WTC11 (cell line): ENCODE results near the gene ITGA8. TPM values are rescaled to one million over a fixed set of nuclear protein-coding genes. Genes with fewer than 3 reads are reported as not detected.

Source experiments
- ATAC-seq: fragments of 200-7000 bp; cut with Tn5 transposase; 2 replicates; pipeline ENCODE4 v1.10.0; 2021; ENCODE audit warnings: mild to moderate bottlenecking, moderate library complexity
- CTCF ChIA-PET: fragments of 300-600 bp; sonication (Branson Sonifier 250); formaldehyde crosslinking; loops from one replicate; lab custom pipeline; 2021; ENCODE audit warnings: antibody characterized with exemption; lab: Charles Lee
- POLR2A ChIA-PET: fragments of 350-600 bp; sonication (Branson Sonifier 250); formaldehyde crosslinking; loops from one replicate; lab custom pipeline; 2021; ENCODE audit warnings: antibody characterized with exemption; lab: Charles Lee
- DNase-seq: peaks from one replicate; pipeline ENCODE4 v3.0.0; 2021; ENCODE audit warnings: low spot score
- H3K27ac Mint-ChIP-seq: 2 replicates; pipeline ENCODE4 v1.8.0; 2021; ENCODE audit warnings: mixed read lengths
- H3K27me3 Mint-ChIP-seq: 2 replicates; pipeline ENCODE4 v1.8.0; 2021; ENCODE audit warnings: low read depth, mild to moderate bottlenecking, moderate library complexity, mixed read lengths
- H3K36me3 Mint-ChIP-seq: 2 replicates; pipeline ENCODE4 v1.8.0; 2021; ENCODE audit warnings: mixed read lengths
- H3K4me1 Mint-ChIP-seq: 2 replicates; pipeline ENCODE4 v1.8.0; 2022; ENCODE audit warnings: mixed read lengths
- H3K4me3 Mint-ChIP-seq: 2 replicates; pipeline ENCODE4 v1.8.0; 2021; ENCODE audit warnings: mild to moderate bottlenecking, moderate library complexity, mixed read lengths
- H3K9me3 Mint-ChIP-seq: 2 replicates; pipeline ENCODE4 v1.8.0; 2021; ENCODE audit warnings: mixed read lengths
- AFF4 ChIP-seq: sonication (generic); formaldehyde crosslinking; IDR thresholded peaks from 2 replicates; pipeline ENCODE4 v1.8.1; 2023; ENCODE audit warnings: mild to moderate bottlenecking, missing genetic modification reagents, borderline replicate concordance
- ATF6 ChIP-seq: sonication (generic); formaldehyde crosslinking; IDR thresholded peaks from 2 replicates; pipeline ENCODE4 v1.8.1; 2023; ENCODE audit warnings: mild to moderate bottlenecking, missing genetic modification reagents
- E2F4 ChIP-seq: sonication (generic); formaldehyde crosslinking; IDR thresholded peaks from 2 replicates; pipeline ENCODE4 v1.8.1; 2022; ENCODE audit warnings: low read depth, mild to moderate bottlenecking, moderate library complexity, missing genetic modification reagents, borderline replicate concordance
- FOXJ3 ChIP-seq: sonication (generic); formaldehyde crosslinking; IDR thresholded peaks from 2 replicates; pipeline ENCODE4 v1.9.0; 2021; ENCODE audit warnings: missing genetic modification reagents, mild to moderate bottlenecking, borderline replicate concordance
- GRHL2 ChIP-seq: fragments of 250-450 bp; sonication (Bioruptor Pico); IDR thresholded peaks from 2 replicates; pipeline ENCODE4 v1.8.0; 2022; ENCODE audit warnings: mild to moderate bottlenecking, moderate library complexity; ENCODE audit not compliant: insufficient replicate concordance, severe bottlenecking
- JUN ChIP-seq: sonication (generic); formaldehyde crosslinking; IDR thresholded peaks from 2 replicates; pipeline ENCODE4 v1.8.0; 2023; ENCODE audit warnings: mild to moderate bottlenecking, missing genetic modification reagents
- MXD4 ChIP-seq: fragments of 250-450 bp; sonication (Bioruptor Pico); IDR thresholded peaks from 2 replicates; pipeline ENCODE4 v1.8.0; 2021; ENCODE audit warnings: mild to moderate bottlenecking, moderate library complexity, borderline replicate concordance
- PRRX2 ChIP-seq: fragments of 250-450 bp; sonication (Bioruptor Pico); IDR thresholded peaks from 2 replicates; pipeline ENCODE4 v1.8.0; 2021; ENCODE audit warnings: mild to moderate bottlenecking
- SOX15 ChIP-seq: fragments of 250-450 bp; sonication (Bioruptor Pico); IDR thresholded peaks from 2 replicates; pipeline ENCODE4 v1.9.0; 2021; ENCODE audit warnings: mild to moderate bottlenecking
- TCF7 ChIP-seq: sonication (generic); formaldehyde crosslinking; IDR thresholded peaks from 2 replicates; pipeline ENCODE4 v1.8.0; 2022; ENCODE audit warnings: mild to moderate bottlenecking, low read depth, missing genetic modification reagents, moderate library complexity
- TP53 ChIP-seq: sonication (generic); formaldehyde crosslinking; IDR thresholded peaks from 2 replicates; pipeline ENCODE4 v1.8.1; 2023; ENCODE audit warnings: mild to moderate bottlenecking, missing genetic modification reagents
- USF1 ChIP-seq: sonication (generic); formaldehyde crosslinking; IDR thresholded peaks from 2 replicates; pipeline ENCODE4 v1.8.0; 2022; ENCODE audit warnings: mild to moderate bottlenecking, missing genetic modification reagents
- USF2 ChIP-seq: sonication (generic); formaldehyde crosslinking; IDR thresholded peaks from 2 replicates; pipeline ENCODE4 v1.8.1; 2023; ENCODE audit warnings: mild to moderate bottlenecking, missing genetic modification reagents, moderate library complexity
- ZNF219 ChIP-seq: sonication (generic); formaldehyde crosslinking; IDR thresholded peaks from 2 replicates; pipeline ENCODE4 v1.8.0; 2023; ENCODE audit warnings: missing genetic modification reagents, mild to moderate bottlenecking, borderline replicate concordance
- ZNF281 ChIP-seq: sonication (generic); formaldehyde crosslinking; IDR thresholded peaks from 2 replicates; pipeline ENCODE4 v1.8.0; 2023; ENCODE audit warnings: mild to moderate bottlenecking, missing genetic modification reagents
- total RNA-seq: library from RNA; stranded (reverse); gene quantifications from 3 replicates; pipeline ENCODE4 v1.2.3, GENCODE V29; 2021

The ITGA8 gene
- total RNA-seq, 1 experiment from 2014 or later = not detected

GRCh38 chr10:15625261-15625660 lies 94.5 kb downstream of the ITGA8 start:
- ATAC-seq = no peak
- Mint-ChIP-seq H3K27me3 (peaks cover 4% of the 10 kb centered on the region), H3K4me1 (no peaks in the 10 kb centered on the region)

More at GRCh38 chr10:15625261-15625660, 94.5 kb downstream of the ITGA8 start:
- Mint-ChIP-seq H3K36me3 (no peaks in the 10 kb centered on the region), H3K9me3 (peaks cover 5% of the 10 kb centered on the region), H3K27ac (no peak overlapping the region), H3K4me3 (no peak overlapping the region)
- TF ChIP-seq USF2 (CRISPR knock-in tag) = no peak
- no peak for TF ChIP-seq ZNF281 (CRISPR knock-in tag)
- no peak for TF ChIP-seq MXD4 (CRISPR knock-in tag)
- no peak for TF ChIP-seq FOXJ3 (CRISPR knock-in tag)
- no peak for TF ChIP-seq ZNF219 (CRISPR knock-in tag)
- TF ChIP-seq GRHL2 (CRISPR knock-in tag) = no peak
- TF ChIP-seq E2F4 (CRISPR knock-in tag) = no peak
- no peak for TF ChIP-seq AFF4 (CRISPR knock-in tag)
- TF ChIP-seq USF1 (CRISPR knock-in tag) = no peak
- TF ChIP-seq SOX15 (CRISPR knock-in tag) = no peak
- no peak for TF ChIP-seq PRRX2 (CRISPR knock-in tag)
- TF ChIP-seq TP53 = no peak
- no peak for TF ChIP-seq ATF6
- no peak for TF ChIP-seq TCF7 (CRISPR knock-in tag)
- no peak for TF ChIP-seq JUN
- DNase-seq = no peak
- ChIA-PET CTCF (no interaction called here), POLR2A (no interaction called here)
